Medulla oblongata (tissue), 1 donor: Measurements from ENCODE around the gene MLF2.
A peak's percentile ranks its signal among the peaks of the same experiment; 100 is the strongest.

Experiments used
- DNase-seq: peaks from one replicate; pipeline ENCODE4 v3.0.0-alpha.2; 2015; ENCODE audit errors: extremely low spot score

Gene MLF2, protein sequence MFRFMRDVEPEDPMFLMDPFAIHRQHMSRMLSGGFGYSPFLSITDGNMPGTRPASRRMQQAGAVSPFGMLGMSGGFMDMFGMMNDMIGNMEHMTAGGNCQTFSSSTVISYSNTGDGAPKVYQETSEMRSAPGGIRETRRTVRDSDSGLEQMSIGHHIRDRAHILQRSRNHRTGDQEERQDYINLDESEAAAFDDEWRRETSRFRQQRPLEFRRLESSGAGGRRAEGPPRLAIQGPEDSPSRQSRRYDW

DNA sequence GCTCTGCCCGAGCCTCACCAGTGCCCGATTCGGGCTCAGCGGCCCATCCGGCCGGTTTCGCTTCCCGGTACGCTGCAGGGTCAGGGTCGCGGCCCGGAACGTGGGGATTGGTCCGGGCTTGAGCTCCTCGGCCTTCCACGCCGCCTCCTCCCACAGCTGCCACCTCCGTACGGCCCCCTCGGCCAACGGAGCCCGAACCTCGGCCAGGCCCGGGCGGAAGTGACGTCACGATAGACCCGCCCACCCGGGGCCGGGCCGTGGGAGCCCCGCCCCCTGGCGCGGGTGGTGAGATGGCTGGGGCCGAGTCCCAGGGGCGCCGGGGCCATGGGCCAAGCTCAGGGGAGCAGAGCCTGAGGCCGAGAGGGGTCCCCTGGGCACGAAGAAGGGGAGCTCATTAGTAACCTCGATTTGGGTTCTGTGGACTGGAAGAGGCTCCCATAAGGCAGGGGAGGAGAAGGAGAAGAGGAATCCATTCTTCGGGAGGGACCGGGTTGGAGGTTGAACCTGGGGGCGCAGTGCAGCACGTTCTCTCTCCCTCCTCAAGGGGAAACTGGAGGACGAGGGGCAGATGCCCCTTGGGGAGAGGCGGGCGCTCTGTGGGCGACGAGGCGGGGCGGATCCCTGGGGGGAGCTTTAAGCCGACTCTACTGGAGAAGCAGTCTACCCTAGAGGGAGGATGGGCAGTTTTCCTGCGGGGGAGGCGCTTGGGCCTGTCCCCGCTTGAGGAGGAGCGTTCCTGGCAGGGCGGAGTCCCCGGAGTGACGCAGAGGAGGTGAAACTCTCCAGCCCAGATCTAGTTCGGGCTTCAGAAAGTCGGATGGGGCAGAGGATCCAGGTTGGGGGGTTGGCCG lies at the start of gene MLF2:
MLF2 (minus strand) TSS at position 221 of the 851 bp plus-strand sequence. CDS start 807 bp downstream, outside the sequence.
- peak; percentile 99 for DNase-seq

DNA sequence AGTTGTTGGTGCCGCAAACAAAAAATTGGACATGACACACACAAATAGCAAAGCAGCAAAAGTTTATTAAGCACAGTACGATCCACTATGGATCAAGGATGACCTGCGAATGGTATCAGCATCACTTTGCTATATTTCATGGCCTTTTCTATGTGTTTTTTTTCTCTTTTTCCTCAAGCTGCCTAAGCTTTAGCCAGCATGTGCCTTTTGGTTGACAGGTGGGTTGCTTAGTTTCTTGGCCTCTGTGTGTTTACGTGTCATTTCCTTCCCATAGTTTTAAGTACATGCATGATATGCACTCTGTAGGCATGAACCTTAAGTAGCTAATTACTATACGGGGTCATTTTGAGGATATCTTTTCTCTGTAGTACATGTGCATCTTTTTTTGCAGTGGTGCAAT lies 46.2 kb upstream of the MLF2 start:
- no peak for DNase-seq

DNA sequence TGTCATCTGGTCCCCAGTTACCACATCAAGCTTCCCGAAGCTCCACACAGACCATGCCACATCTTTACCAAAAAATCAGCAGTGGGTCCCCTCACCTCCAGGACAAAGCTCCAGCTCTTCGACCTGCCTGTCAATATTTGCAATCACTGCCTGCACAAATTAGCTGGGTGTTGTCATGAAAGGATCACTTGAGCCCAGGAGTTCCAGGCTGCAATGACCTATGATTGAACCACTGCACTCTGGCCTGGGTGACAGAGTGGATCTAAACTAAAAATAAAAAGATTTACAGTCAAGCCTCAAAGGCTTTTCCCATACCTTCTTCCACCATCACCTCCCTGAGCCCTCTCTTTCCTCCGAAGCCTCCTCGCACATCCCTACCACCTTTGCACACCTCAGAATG lies 43.6 kb upstream of the MLF2 start:
- DNase-seq = no peak

DNA sequence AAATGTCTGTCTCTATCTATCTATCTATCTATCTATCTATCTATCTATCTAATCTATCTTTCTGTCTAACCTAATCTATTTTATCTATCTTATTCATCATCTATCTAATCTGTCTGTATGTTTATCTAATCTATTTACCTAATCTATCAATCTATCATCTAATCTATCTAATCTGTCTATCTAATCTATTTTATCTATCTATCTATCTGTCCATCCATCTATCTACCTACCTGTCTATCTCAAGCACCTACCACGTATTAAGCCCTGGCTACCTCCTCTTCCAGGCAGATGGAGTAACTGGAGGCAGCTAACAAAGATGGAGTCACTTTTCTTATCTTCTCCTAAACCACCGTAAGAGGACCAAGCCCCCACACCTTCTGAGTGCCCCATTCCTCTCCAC lies 42.1 kb upstream of the MLF2 start:
- DNase-seq = no peak

DNA sequence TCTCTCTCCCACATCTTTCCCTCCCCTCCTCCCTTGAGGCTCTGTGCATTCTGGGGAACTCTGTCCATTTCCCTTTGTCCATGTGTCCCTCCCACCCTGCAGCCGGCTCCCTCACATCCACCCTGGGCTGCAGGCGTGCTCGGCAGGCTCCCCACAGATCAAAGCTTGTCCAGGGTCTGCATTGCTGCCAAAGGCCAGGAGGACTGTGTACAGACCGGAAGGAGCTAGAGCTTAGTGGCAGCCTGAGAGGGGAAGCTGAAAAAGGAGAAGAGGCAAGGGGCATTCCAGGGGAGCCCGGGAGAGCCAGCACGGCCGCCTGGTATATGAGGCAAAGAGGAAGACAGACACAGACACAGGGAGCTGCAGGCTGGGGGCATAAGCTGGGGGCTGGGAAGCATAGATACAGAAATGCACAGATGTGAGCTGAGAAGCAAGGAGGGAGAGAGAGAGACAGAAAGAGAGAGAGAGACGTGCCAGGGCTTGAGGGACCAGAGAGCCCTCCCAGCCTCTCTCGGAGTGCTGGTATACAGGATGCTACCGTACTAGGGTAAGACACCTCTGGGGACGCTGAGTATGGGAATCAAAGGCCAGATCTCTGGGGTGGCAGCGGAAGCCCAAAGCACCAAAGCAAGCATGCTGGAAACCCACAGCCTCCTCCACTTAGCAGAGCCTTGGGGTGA lies 39.7 kb upstream of the MLF2 start:
- DNase-seq = peak; percentile 67

DNA sequence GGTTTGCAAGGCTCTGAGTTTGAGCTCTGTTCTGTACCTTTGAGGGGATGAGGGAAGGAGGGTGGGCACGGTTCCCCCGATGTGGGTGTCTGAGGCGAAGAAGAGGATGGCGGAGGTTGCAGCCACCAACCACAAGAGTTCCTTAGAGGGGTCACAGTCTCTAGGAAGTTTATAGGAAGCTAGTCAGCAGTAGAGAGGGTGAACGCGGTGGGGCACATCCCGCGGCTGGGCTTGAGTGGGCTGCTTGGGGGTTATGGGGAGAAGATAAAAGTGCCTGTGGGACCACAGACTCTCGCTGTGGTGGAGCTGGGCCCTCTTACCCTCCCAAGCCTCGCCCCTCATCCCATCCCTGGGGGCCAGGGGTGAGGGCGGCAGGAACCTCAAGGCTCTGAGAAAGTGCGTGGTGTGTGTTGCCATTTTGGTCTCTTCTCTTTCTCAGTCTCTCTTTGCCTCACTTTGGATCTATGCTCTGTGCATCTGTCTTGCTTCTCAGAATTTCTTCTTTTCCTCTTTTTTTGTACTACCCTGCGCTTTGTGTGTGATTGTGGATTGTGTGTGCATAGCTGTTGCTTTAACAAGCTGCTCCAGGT lies 39.1 kb upstream of the MLF2 start:
- DNase-seq = no peak

DNA sequence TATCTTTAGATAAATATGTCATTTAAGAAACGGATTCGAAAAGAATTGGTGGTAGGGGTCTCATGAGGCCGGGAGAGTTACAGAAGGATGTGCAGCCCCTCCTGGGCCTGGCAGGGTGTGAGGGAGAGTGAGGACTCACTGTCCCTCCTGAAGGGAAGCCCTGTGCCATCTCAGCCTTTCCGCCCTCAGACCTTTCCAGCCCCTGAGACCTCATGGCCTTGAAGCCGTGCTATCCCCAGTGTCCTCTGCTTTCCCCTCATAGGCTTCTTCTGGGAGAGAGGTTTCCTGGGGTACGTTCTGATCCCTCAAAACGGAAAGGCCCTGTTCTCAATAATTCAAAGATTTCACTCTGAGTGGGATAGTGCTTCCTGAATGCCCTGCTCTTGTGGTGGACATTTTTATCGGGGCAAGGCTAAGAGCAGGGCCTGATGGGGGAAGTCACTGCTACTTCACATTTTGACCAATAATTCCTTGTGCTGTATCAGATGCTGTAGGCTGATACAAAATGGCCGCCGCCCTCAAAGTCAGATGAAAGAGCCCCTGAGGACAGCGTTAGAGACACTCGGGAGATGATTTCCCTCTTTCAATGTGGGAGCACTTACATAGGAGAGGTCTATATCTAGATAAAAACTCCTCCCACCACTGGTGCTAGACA lies 37.7 kb upstream of the MLF2 start:
- DNase-seq = no peak

DNA sequence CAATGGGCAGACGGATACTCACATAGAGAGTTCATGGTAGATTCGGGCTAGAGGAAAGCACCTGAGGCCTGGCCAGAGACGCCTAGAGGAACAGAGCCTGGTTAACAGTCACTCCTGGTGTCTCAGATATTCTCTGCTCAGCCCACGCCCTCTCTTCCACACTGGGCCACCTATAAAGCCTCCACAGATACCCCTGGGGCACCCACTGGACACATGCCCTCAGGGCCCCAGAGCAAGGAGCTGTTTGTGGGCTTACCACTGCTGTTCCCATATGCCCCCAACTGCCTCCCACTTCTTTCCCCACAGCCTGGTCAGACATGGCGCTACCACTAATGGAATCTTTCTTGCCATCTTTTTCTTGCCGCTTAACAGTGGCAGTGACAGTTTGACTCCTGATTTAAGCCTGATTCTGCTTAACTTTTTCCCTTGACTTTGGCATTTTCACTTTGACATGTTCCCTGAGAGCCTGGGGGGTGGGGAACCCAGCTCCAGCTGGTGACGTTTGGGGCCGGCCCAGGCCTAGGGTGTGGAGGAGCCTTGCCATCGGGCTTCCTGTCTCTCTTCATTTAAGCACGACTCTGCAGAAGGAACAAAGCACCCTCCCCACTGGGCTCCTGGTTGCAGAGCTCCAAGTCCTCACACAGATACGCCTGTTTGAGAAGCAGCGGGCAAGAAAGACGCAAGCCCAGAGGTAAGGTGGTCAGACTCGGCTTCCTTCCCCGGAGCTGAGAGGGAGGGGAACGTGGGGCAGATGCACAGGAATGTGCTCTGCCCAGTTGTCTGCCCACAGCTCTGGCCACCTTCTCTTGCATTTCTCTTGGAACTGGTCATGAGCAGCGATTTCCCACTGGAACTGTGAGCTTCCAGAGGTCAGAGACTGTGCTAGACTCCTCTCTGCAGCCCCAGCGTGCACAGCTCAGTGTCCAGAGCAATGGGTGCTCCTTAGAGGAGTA lies 36.3 kb upstream of the MLF2 start, which contains the start of gene CD4:
CD4 (plus strand) TSS at position 557 of the 953 bp plus-strand sequence. CDS start 10,611 bp downstream, outside the sequence.
- DNase-seq = peak; percentile 81

DNA sequence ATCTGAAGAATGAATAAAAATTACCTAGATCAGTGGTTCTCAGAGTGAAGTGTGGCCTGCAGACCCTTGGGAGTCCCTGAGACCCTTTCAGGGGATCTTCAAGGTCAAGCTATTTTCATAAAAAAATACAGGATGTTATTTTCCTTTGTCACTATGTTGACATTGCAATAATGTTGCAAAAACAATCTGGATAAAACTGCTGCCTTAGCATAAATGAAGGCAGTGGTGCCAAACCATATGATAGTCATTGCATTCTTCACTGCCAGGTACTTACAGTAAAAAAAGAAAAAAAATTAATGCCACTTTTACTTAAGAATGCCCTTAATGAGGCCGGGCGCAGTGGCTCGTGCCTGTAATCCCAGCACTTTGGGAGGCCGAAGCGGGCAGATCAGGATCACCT lies 34.4 kb upstream of the MLF2 start:
- no peak for DNase-seq

DNA sequence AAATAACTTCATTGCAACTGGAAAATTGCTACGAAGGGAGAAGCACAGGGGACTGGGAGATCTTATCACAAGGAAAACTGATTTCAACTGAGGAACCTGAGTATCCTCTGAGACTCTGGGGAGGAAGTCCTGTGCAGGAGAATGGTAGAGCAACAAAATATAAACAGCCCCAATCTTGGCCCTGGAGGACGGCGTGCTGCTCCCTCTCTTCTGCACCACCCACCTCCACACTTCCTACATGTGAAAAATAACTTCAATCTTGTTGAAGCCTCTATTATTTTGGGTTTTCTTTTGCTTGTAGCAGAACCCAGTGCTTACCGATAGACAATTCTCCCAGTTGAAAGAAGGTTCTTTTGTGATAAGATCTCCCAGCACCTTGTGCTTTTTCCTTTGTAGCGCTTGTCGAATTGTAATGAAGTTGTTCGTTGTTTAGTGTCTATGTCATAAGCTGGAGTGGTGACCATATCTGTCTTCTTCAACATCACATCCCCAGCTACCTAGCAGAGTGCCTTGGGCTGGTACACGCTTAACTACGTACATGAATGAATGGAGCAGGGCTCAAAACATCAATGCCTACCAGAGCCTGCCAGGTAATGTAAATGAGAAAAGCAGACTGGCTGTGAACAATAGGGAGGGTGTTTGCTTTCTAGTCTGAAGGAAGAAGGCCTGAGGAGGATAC lies 33.6 kb upstream of the MLF2 start:
- no peak for DNase-seq

DNA sequence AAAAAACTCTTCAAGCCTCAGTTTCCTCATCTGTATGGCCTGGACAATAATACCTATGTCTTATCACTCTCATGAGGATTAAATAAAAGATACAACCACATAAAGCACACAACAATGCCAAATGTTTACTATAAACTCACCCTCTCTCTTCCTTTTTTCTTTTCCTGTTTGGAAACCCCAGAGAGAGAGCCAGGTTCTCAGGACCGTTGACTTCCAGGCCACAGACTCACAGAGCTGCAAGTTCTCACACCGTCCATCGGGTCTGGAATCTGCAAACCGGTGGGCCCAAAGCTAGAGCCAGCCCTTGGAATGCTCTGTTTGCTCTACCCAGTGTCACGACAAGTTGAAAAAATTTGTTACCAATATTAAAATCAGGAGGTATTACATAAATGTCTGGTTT lies 31.8 kb upstream of the MLF2 start:
- no peak for DNase-seq

DNA sequence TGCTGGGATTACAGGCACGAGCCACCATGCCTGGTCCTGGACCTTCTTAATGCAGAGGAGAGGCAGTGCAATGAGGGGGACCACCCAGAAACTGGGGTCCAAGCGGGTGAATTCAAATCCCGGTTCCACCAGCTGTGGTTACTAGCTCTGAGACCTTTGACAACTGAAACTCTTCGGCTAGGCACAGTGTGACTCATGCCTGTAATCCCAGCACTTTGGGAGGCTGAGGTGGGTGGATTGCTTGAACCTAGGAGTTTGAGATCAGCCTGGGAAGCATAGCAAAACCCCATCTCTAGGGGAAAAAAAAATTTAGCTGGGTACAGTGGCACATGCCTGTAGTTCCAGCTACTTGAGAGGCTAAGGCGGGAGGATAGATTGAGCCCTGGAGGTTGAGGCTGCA lies 31.4 kb upstream of the MLF2 start:
- no peak for DNase-seq

DNA sequence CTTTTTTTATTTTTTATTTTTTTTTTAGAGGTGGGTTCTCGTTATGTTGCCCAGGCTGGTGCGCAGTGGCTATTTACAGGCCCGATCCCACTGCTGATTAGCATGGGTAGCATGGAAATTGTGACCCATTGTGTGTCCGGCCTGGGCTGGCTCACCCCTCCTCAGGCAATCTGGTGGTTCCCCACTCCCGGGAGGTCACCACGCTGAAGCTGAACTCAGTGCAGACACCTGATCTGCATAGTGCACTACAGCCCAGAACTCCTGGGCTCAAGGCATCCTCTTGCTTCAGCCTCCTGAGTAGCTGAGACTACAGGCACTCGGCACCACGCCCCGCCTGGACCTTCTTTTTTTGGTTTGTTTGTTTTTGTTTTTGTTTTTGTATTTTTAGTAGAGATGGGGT lies 30.9 kb upstream of the MLF2 start:
- no peak for DNase-seq

DNA sequence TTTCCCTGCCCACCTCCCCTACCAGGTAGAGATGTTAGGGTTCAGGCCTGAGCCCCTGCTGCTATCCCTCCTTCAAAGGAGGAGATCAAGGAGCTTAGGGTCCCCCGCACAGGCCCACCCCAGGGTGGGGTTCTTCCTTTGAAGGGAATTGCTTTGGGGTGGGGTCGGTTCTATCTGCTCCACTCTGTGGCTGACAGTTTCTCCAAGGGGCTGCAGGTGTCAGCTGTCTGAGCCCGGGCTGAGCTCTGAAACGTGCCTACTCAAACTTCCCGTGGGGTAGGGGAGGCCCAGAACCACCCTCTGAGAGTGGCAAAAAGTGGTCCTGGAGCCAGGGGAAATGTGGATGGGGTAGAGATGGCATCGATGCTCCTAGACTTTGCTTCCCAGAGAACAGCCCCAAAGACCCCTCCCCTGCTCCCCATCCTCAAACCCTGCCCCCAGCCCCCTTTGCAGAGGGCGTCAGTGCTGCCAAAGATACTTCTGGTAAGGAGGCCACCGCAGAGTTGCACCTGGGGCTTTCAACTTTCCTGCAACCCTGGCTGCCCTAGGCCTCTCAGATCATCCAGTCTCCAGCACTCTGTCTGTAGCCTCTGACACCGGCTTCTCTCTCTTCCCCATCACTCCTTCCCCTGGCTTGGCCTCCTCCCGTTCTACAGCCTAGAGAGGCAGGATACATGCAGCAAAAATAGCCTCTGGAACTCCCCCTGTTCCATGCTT lies 30.1 kb upstream of the MLF2 start:
- DNase-seq = no peak

DNA sequence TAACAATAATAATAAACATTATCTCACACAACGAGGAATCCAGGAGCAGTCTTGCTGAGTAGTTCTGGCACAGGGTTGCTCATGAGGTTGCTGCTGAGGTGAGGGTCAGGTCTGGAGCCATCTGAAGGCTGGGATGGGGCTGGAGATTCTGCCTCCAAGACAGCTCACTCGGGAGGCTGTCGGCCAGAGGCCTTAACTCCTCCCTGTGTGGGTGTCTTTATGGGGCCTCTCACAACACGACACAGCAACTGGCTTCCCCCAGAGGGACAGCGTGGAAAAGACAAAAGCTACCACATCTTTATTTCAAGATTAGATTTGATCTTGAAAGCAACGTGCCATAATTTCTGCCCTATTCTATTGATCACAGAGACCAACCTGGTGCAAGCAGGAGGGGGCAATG lies 29.2 kb upstream of the MLF2 start:
- DNase-seq = no peak

DNA sequence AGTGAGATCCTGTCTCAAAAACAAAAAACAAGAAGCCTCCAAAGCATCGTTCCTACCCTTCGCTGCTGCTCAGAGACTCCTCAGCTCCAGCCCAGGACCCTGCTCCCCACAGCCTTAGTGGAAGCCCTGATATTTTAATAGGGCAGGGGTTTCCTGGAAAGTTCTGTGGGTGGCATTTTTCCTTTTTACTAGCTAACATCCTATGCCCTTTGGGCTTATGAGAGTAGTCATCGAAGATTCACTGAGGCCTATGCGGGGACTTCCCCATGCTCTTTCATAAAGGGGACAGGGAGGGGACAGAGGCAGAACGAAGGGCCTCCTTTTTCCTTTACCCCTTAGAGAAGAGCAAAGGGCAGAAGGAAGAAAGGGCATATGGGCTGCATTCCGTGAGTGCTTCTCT lies 27.6 kb upstream of the MLF2 start:
- no peak for DNase-seq

DNA sequence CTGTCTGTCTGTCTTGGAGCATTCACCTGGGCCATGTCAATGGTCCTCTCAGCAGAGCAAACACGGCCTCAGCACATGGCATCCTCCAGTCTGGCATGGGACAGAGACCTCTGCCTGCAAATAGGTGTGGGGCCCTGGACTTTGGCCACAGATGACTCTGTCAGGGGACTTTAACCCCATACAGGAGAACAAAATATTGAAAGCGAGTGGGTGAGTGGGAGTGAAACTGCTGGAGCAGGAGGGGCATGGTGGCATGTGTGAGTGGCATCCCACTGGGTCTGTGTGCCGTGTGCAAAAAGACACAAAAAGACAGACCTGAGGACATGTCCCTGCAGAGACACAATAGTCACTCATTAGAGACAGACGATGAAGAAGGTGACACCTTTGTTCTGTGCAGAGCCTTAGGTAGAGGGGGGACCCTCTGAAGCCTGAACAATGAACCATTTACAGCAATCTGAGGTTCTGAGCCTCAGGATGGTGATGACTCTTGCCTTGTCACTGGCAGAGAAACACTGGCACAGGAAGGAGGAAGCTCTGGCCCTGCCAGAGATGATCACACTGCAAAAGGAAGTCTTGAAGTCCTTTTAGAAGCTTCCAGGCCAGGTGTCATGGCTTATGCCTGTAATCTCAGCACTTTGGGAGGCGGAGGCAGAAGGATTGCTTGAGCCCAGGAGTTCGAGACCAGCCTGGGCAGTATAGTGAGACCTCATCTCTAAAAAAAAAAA lies 26.9 kb upstream of the MLF2 start:
- no peak for DNase-seq
